Measurements from ENCODE around the gene SENP1.

The SENP1 gene

GRCh38 chr12:48033451-48033850 is 72.4 kb downstream of the SENP1 start:
- no peak for DNase-seq

DNA sequence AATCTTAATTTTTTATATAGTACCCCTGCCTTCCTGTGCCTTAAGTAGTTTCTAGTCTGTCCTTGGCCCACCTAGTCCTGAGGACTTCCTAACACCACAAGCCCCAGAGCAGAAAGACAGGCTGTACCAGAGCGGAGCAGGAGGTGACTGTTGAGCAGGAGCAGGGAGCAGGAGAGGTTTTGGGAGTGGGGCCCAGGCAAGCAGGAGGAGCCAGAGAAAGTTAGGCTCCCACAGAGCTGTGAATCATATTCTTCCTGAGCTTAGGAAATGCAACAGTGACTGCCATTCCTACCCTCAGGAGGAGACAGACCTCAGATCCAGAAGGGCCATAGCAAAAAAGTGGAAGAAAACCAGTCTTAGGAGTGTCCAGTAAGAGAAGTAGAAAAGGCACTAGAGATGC is 73.3 kb downstream of the SENP1 start:
- DNase-seq, result no peak

DNA sequence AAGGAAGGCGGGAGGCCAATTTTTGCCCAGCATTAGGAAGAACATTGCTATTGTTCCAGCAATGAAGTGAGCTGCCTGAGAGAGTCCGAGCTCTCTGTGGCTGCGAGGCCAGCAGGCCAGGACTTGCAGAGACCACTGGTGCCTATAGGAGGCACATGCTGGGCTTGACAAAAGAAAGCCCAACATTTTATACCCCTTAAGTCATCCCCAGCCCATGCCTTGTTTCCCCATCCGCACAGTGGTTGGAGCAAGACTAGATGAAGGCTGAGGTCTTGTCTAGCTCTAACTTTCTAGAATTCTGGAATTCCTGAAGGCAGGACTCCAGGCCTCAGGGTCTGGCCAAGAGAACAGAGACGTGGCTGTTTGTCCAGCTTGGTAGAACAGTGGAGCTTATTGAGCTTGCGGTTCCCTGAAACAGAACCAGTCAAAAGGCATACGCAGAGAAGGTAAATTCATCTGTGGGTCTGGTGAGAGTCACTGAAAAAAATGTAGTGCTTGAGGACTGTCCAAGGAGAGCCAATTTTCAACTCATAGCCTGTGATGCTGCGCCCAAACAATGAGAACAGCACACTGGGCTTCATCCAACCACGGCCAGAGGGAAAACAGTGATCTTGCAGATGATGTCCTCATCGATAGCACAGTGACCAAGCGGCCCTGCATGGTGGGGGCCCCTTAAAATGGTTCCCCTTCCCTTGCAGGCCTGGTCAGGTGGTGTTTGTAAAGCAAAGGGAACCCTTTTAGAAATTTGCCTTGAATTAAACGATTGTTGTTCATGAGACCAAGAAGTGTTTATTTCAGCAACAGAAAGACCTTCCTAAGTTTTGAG is 74.5 kb downstream of the SENP1 start:
- no peak for DNase-seq

GRCh38 chr12:48030173-48030650 is 75.7 kb downstream of the SENP1 start:
- DNase-seq, result no peak

DNA sequence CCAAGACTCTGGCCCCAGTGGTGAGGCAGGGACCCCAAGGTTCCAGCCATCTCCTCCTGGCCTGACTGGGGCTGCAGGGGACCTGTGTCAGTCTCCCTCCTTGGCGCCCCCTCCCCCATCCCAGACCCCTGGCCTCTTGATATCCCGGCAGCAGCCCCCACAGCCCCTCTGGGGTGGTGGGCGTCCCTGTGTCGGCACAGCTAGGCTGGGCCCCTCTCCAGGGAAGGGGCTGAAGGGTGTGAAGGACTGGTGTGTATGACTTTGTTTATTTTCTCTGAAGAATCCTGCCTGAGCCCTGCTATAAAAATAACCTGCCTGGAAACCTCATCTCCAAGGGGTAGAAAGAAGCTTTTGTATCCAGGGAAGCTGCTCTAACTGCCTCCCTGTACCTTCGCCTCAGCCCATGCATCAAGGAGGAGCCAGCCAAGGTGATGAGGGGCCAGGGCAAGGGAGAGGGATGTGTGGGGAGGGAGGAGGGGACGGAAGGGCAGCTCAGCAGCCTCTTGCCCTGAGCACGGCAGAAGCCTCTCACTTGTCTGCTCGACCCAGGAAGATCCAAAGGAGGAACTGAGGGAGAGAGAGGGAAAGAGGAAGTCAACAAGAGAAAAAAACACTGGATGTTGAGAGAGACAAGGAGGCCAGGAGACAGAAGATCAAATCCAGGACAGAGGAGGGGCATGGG is 76.2 kb downstream of the SENP1 start:
- no peak for DNase-seq

DNA sequence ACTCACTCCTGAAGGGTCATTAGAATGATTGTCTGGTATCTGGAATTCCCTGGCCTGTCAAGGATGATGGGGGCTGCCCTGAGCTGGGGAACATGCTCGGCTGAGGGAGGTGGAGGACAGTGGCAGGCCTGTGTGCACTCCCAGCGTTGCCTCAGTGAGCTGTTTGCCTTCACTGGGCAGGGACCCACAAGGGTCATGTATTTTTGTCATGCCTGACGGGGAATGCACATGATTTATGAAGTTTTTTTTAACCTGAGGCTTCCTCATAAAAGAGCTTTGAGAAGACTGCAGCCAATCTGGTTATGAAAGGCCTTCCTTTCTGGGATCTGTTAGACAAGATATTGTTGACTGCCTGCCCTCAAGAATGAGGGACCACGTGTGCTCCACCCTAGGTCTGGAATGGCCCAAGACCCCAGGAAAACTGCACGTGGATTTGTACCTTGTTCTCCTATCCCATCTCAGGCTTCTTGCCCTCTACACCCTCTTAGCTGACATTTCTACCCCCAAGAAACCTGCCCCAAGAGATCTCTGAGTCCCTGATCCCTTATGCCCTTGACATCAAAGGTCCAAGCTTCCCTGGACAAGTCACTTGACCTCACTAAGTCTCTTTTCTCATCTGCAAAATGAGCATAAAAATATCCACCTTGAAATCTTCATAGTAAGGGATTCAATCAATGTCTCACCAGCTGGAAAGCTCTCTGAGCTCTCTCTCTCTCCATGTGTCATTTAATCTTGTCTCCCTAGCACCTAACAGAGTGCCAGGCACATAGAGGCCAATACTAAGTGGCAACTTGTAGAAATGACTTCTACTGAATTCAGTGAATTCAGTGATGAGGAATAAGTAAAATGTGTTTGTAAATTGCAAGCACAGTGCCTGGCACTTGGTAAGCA is 77.1 kb downstream of the SENP1 start:
- DNase-seq, result no peak

GRCh38 chr12:48027183-48028002 is 78.5 kb downstream of the SENP1 start:
- DNase-seq, result no peak

DNA sequence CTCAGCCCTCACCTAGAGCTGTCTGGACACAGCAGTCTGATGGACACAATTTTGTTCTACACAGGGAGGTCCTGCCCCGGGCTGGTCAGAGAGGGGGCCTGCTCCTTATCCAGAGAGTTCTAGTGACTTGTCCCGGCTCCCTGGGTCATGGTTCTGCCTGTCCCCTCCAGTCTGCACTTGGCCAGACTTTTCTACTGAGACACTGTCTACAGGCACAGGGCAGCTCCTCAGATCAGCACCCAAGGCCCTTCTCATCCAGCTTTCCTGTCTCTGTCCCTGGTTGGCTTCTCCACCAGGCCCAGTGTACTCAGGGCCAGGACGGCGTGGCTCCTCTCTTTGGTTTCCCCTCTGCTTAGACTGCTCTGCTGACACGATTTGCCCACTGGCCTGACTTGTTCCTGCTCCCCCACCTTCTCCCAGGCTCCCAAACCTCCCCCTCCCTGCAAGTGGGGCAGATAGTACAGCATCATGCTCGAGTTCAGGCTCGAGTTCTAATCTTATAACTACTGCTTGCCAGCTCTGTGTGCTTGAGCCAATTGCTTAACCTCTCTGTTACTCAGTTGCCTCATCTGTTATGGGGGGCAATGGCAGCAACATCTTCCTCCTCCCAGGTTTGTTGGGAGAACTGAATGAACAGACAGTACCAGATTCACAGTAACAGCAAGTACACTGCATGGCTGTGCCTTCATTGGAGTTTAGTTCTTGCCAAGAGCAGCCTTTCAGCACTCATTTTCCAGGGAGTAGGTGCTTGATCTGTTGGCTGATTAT is 79.6 kb downstream of the SENP1 start:
- no peak for DNase-seq

GRCh38 chr12:48025281-48025680 is 80.6 kb downstream of the SENP1 start:
- no peak for DNase-seq

DNA sequence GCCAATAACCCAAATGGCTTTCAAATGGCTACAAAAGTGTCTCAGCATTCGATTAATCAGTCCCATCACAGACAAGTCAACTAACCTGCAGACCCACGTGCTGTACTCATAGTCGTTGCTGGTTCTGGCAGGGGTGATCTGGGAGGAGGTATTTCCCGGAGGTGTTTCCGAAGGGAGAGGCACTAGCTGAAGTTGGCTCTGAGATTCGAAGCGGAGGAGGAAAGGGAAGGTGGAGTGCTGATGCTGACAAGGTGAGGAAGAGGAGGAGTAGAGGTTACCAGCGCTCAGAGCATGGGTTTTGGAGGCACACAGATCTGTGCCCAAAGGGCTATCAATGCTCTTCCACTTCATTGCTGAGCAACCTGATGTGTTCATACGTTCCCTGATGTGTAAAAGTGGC is 81.1 kb downstream of the SENP1 start:
- no peak for DNase-seq

DNA sequence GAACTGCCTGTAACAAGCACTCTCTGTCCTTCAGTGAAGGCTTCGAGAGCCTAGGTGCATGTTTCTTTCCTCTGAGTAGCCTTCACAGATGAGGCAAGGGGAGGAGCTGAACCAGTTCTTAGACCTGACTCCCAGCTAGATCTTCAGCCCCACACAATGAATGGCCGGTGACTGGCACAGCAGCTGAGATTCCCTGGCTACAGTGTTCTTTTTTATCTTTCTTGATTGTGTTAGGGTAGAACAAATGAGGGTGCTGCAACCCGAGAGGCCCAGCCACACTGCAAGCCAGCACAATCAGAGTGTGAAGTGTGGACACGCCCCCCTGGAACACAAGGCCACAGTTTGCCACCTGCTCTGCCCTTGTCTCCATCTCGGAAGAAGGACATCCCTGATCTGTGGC is 82.5 kb downstream of the SENP1 start:
- no peak for DNase-seq

DNA sequence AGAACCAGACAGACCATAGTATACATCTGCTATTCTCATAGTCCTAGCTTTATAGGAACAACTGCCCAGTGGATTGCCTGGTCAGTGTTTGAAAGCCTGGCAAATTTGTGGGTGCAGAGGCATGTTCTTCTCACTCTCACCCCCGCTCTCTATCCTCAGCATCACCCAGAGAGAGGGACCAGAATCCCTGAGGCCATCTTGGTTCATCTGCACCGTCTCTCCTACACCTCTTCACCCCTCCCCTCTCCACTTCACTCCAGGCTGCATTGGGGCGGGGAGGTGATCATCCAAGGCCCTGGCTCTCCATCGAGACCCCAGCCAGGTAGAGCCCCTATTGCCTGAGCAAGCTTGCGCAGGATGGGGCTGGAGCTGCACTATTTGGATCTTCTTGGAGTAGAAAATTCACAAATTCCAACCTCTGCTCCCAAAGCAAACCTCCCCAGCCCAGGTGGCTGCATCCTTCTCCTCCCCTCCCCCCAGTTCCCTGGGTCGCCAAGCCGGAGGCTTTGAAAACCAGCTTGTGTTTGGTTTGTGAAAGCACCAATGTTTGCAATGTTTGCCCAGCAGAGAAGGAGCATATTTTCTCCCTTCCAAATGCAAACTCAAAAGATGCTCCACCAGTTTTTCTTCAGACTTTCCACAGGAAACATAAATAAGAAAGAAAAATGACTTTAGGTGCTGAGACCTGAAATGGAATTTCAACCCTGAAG is 83.0 kb downstream of the SENP1 start:
- DNase-seq, result no peak

DNA sequence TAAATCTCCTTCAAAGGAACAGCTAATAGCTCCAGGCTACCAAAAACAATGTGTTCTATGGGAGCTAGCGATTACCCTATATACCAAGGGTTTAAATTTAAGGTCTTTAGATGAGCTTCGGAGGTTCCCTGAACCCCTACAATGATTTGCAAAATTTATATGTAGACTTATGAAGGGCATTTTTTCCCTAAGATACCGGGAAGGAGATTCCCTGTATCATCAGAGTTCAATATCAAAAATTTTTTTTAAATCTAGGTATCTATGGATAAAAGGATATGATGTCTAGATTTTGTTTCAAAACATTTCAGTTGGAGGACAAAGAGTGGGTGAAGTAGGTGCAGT is 83.7 kb downstream of the SENP1 start:
- DNase-seq, result no peak

- DNase-seq, result no peak
These were observed 84.2 kb downstream of the SENP1 start for GRCh38 chr12:48021485-48022179.

DNA sequence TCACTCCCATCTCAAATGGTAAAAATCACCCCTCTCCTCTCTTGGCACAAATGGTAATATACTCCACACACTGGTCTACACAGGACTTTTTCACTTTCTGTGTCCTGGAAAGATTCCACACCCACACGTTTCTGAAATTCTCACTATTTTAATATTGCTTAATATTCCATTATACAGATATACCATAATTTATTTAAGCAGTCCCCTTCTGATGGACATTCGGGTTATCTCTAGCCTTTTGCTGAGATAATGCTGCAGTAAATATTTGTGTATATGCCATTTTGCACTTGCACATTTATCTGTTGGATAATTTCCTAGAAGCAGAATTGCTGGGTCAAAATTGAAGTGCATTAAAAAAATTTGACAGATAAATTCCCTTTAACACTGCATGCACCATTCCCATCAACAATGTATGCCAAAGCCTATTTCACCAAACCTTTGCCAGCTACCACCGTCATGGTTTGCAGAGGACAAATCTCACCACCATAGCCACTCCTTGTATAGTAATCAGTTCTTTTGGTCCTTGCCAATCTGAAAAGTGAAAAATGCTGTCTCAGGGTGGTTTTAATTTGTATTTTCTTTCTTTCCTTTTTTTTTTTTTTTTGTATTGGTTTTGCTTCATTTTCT is 86.1 kb downstream of the SENP1 start:
- no peak for DNase-seq

- DNase-seq, result no peak
These were observed 87.3 kb downstream of the SENP1 start for GRCh38 chr12:48018618-48018995.

- DNase-seq, result no peak
These were observed 87.8 kb downstream of the SENP1 start for GRCh38 chr12:48017921-48018617.

DNA sequence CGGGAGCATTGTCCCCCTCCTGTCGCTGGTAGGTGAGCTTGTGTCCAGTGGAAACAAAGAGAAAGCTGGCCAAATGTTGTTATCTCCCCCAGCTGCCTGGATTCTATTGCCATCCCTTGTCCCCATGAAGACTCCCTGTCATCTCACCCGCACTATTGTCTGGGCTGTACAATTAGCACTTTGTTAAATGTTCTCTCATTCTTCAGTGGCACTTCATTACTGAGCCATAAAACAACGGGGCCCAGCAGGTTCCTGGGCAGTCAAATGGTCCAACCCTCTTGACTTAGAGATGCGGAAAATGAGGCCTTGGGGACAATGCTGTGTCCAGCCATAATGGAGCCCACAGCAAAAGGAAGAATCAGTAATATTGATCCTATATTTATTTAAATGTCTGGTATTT is 88.4 kb downstream of the SENP1 start:
- DNase-seq, result no peak

DNA sequence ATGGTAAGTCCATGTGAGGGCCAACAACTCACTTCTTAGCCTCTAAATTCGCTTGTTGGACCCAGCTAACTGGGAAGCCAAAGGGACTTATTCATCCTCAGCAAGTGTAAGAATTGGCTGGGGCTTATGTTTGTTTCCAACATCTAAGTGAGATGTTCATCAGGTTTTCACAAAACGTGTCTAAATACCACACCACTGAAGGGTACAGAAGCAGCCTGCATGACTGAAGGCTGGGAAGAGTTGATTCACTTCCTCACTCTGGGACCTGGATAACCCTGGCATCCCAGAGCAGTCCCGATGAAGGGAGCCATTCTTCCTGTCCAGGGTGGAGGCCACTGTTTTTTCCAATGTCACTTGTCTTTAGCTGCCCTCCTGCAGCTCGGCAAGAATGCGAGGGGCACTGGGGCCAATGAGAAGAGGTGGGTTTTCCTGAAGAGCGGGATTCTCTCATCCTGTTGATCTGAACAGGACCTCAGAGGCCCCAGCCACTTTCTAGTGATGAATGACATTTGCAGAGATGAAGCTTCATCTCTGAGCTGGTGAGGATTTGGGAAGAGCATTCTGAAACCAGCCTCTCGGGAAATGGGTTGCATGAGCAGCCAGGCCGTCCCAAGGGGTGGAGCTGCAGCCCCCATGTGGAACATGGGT is 89.4 kb downstream of the SENP1 start:
- no peak for DNase-seq

Measured in stimulated activated CD4-positive, alpha-beta T cell treated with anti-CD3 and anti-CD28 coated beads, Interleukin-15, amount 100 ng/mL, for 24 hours (primary cell).